ENCODE data around the gene TMEM44. TPM values are rescaled to one million over a fixed set of nuclear protein-coding genes. Genes with fewer than 3 reads are reported as not detected.

The TMEM44 gene
- total RNA-seq, 2 donors from 2014 or later, result 11.9 to 19.6 TPM

DNA sequence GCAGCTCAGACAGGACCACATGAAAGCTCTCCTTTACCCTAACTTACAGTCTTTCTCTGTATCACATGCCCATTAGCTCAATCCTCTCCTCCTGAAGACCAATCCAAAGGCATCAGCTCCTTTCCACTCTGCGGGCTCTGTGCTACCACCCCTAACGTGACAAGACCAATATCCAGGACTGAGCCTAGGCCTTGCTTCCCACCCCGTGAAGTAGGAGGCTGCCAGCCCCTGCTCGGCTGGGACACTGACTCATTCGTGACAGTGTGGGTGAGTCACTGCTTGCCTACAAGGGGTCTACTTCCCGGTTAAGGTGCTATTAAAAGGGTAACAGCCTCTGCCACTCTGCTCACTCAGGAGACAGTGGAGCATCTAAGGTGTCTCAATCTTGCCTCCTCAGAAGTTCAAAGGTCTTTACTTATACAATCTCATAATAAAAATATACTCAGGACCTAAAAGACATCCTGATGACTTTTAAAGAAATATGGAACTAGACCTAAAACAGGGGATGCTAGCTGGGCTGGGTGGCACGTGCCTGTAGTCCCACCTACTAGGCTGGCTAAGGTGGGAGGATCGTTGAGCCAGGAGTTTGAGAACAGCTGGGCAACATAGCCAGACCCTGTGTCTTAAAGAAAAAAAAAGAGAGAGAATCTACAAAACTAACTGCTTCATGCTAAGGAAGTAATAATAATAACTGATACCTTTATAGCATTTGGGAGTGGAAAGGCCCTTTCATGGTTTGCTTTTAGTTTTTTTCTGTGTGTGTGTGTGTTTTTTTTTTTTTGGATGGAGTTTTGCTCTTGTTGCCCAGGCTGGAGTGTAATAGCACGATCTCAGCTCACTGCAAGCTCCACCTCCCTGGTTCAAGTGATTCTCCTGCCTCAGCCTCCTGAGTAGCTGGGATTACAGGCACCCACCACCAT is 55.0 kb downstream of the TMEM44 start:
- Mint-ChIP-seq H3K27me3 (ENCODE audit: low read depth) (peaks cover 3% of the 10 kb centered on the region), H3K27ac (peak overlapping the region; percentile 2), H3K9me3 (no peaks in the 10 kb centered on the region), H3K36me3 (ENCODE audit: insufficient read depth in 2 of 2) (peaks cover 0 to 2% of the 10 kb centered on the region in 2 donors), H3K4me1 (ENCODE audit: low read depth) (peaks cover 25% of the 10 kb centered on the region), H3K4me3 (no peak overlapping the region)
- ATAC-seq (replicated peaks in 1 of 2), result peak; percentile 78 to 86
- DNase-seq, result peak; percentile 48 to 51

- DNase-seq, result no peak
- H3K27me3 Mint-ChIP-seq (ENCODE audit: low read depth), result peaks cover 22% of the 10 kb centered on the region
- no peak overlapping the region for H3K4me3 Mint-ChIP-seq
Measured at GRCh38 chr3:194575484-194576210, 57.6 kb downstream of the TMEM44 start.

DNA sequence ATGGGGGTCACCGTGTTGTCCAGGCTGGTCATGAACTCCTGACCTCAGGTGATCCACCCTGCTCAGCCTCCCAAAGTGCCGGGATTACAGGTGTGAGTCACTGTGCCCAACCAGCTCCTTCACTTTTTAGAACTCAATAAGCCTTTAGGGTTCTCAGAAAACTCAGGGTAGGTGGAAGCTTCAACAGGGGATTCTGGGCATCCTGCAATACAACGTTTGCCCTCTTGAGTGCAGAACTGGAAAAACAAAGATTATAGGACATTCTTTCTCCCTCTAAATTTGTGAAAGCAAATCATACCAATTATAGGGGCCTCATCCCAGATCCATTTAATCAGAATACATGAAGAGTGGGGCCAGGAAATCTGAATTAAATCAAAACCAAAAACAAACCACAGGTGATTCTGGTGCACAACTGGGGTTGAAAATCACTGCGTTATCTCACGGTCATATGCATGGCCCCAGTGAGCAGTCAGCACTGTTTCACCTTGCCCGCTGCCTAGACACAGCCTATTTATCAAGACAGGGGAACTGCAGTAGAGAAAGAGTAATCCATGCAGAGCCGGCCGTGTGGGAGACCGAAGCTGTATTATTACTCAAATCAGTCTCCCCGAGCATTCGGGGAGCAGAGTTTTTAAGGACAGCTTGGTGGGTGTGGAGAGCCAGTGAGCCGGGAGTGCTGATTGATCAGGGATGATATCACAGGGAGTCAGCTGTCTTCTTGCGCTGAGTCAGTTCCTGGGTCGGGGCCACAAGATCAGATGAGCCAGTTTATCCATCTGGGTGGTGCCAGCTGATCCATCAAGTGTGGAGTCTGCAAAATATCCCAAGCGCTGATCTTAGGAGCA is 58.4 kb downstream of the TMEM44 start:
- Mint-ChIP-seq H3K9me3 (no peaks in the 10 kb centered on the region), H3K27ac (no peak overlapping the region), H3K36me3 (ENCODE audit: insufficient read depth in 2 of 2) (no peaks in the 10 kb centered on the region), H3K4me3 (no peak overlapping the region), H3K4me1 (ENCODE audit: low read depth) (peaks cover 39% of the 10 kb centered on the region), H3K27me3 (ENCODE audit: low read depth) (peaks cover 22% of the 10 kb centered on the region)
- DNase-seq (no peak), ATAC-seq (replicated peaks in 1 of 2) (no peak)

More at GRCh38 chr3:194575484-194576210, 57.6 kb downstream of the TMEM44 start:
- H3K36me3 Mint-ChIP-seq (ENCODE audit: insufficient read depth in 2 of 2), result no peaks in the 10 kb centered on the region
- no peak for ATAC-seq (replicated peaks in 1 of 2)
- no peaks in the 10 kb centered on the region for H3K9me3 Mint-ChIP-seq
- H3K27ac Mint-ChIP-seq, result no peak overlapping the region
- H3K4me1 Mint-ChIP-seq (ENCODE audit: low read depth), result peaks cover 39% of the 10 kb centered on the region

GRCh38 chr3:194573680-194574437 is 59.4 kb downstream of the TMEM44 start:
- peak; percentile 51 to 55 for DNase-seq
- H3K27ac Mint-ChIP-seq, result peak overlapping the region; percentile 16
- no peaks in the 10 kb centered on the region for H3K9me3 Mint-ChIP-seq
- ATAC-seq (replicated peaks in 1 of 2), result peak; percentile 85 to 88
- H3K27me3 Mint-ChIP-seq (ENCODE audit: low read depth), result peaks cover 22% of the 10 kb centered on the region
- H3K36me3 Mint-ChIP-seq (ENCODE audit: insufficient read depth in 2 of 2), result no peaks in the 10 kb centered on the region
- peak overlapping the region in 1 of 2 donors; percentile 64 for H3K4me3 Mint-ChIP-seq
- peaks cover 39% of the 10 kb centered on the region for H3K4me1 Mint-ChIP-seq (ENCODE audit: low read depth)

- H3K4me1 Mint-ChIP-seq (ENCODE audit: low read depth), result peaks cover 33% of the 10 kb centered on the region
- ATAC-seq (replicated peaks in 1 of 2) (peak in 1 of 2 donors; percentile 13), DNase-seq (no peak)
- H3K27ac Mint-ChIP-seq, result no peak overlapping the region
- H3K9me3 Mint-ChIP-seq, result no peaks in the 10 kb centered on the region
- H3K4me3 Mint-ChIP-seq, result peak overlapping the region; percentile 12 to 64
- peaks cover 22% of the 10 kb centered on the region for H3K27me3 Mint-ChIP-seq (ENCODE audit: low read depth)
- H3K36me3 Mint-ChIP-seq (ENCODE audit: insufficient read depth in 2 of 2), result no peaks in the 10 kb centered on the region
Measured at GRCh38 chr3:194572944-194573491, 60.2 kb downstream of the TMEM44 start.

GRCh38 chr3:194572143-194572789 is 61.0 kb downstream of the TMEM44 start:
- Mint-ChIP-seq H3K27ac (no peak overlapping the region), H3K4me3 (no peak overlapping the region), H3K9me3 (no peaks in the 10 kb centered on the region), H3K36me3 (ENCODE audit: insufficient read depth in 2 of 2) (no peaks in the 10 kb centered on the region), H3K27me3 (ENCODE audit: low read depth) (peaks cover 22% of the 10 kb centered on the region), H3K4me1 (ENCODE audit: low read depth) (peaks cover 28% of the 10 kb centered on the region)
- DNase-seq, result no peak
- ATAC-seq (replicated peaks in 1 of 2), result no peak

- Mint-ChIP-seq H3K27ac (no peak overlapping the region), H3K4me3 (no peak overlapping the region), H3K27me3 (ENCODE audit: low read depth) (peaks cover 22% of the 10 kb centered on the region), H3K4me1 (ENCODE audit: low read depth) (peaks cover 28% of the 10 kb centered on the region), H3K36me3 (ENCODE audit: insufficient read depth in 2 of 2) (no peaks in the 10 kb centered on the region), H3K9me3 (no peaks in the 10 kb centered on the region)
- no peak for DNase-seq
- no peak for ATAC-seq (replicated peaks in 1 of 2)
Measured at GRCh38 chr3:194571491-194572142, 61.6 kb downstream of the TMEM44 start.

DNA sequence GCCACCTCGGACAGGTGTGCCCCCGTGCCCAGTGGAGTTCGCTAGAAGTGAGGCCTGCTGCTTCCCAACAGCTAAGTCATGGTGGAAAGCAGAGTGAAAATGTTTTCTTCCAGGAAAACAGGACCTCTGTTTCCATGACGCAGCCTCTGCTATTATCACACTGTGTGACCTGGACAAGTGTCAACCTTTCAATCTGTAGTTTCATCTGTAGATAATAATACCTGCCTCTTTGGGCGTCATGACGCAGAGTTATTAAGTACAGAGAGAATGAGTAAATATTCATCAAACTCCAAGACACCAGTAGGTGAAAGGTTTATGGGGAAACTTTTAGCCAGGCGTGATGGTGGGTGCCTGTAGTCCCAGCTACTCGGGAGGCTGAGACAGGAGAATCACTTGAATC is 62.3 kb downstream of the TMEM44 start:
- Mint-ChIP-seq H3K27ac (no peak overlapping the region), H3K36me3 (ENCODE audit: insufficient read depth in 2 of 2) (no peaks in the 10 kb centered on the region), H3K4me3 (no peak overlapping the region), H3K9me3 (no peaks in the 10 kb centered on the region), H3K27me3 (ENCODE audit: low read depth) (peaks cover 22% of the 10 kb centered on the region), H3K4me1 (ENCODE audit: low read depth) (peaks cover 28% of the 10 kb centered on the region)
- DNase-seq (no peak), ATAC-seq (replicated peaks in 1 of 2) (no peak)

DNA sequence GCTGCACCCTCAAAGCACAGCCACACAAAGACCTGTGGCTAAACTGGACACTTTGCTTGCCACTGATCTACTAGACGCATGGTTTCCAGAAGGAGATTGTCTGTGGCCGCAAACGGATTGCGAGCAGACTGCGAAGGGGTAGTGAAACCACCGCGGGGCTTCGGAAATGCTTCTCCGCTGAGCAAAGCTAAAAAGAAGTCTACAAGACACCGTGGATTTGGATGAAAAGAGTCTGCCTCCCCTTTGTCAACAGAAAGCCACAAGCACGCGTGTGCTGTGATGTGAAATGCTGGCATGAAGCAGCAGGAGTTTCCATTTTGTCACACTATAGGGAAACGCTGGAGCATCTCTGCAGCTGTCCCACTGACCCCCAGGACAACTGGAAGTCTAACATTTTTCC is 63.0 kb downstream of the TMEM44 start:
- no peaks in the 10 kb centered on the region for H3K9me3 Mint-ChIP-seq
- no peaks in the 10 kb centered on the region for H3K36me3 Mint-ChIP-seq (ENCODE audit: insufficient read depth in 2 of 2)
- ATAC-seq (replicated peaks in 1 of 2), result no peak
- H3K27me3 Mint-ChIP-seq (ENCODE audit: low read depth), result peaks cover 22% of the 10 kb centered on the region
- no peak overlapping the region for H3K27ac Mint-ChIP-seq
- H3K4me3 Mint-ChIP-seq, result no peak overlapping the region
- DNase-seq, result no peak
- peaks cover 28% of the 10 kb centered on the region for H3K4me1 Mint-ChIP-seq (ENCODE audit: low read depth)

- peaks cover 29% of the 10 kb centered on the region for H3K27me3 Mint-ChIP-seq (ENCODE audit: low read depth)
- H3K9me3 Mint-ChIP-seq, result no peaks in the 10 kb centered on the region
- H3K36me3 Mint-ChIP-seq (ENCODE audit: insufficient read depth in 2 of 2), result no peaks in the 10 kb centered on the region
- no peak for DNase-seq
- H3K4me1 Mint-ChIP-seq (ENCODE audit: low read depth), result peaks cover 20% of the 10 kb centered on the region
- no peak for ATAC-seq (replicated peaks in 1 of 2)
- H3K4me3 Mint-ChIP-seq, result no peak overlapping the region
- H3K27ac Mint-ChIP-seq, result no peak overlapping the region
Measured at GRCh38 chr3:194569252-194569651, 64.0 kb downstream of the TMEM44 start.

- no peaks in the 10 kb centered on the region for H3K9me3 Mint-ChIP-seq
- no peak for DNase-seq
- H3K27me3 Mint-ChIP-seq (ENCODE audit: low read depth), result peaks cover 19% of the 10 kb centered on the region
- no peaks in the 10 kb centered on the region for H3K36me3 Mint-ChIP-seq (ENCODE audit: insufficient read depth in 2 of 2)
- no peak for ATAC-seq (replicated peaks in 1 of 2)
- H3K4me1 Mint-ChIP-seq (ENCODE audit: low read depth), result peaks cover 19% of the 10 kb centered on the region
- H3K27ac Mint-ChIP-seq, result no peak overlapping the region
- H3K4me3 Mint-ChIP-seq, result no peak overlapping the region
Measured at GRCh38 chr3:194565597-194566190, 67.5 kb downstream of the TMEM44 start.

Measured in activated T-cell treated with anti-CD3 and anti-CD28 coated beads, Interleukin-2, amount 50 U/mL, for 72 hours (primary cell).